GM19328 (cell line): ENCODE data around the gene GLCCI1.
"Not testable (repeated sequence)": the region's sequence is repeated elsewhere in the genome, so short reads cannot be mapped to it uniquely, and the experiment has no call there.

Experiments
- ATAC-seq: cut with Tn5 transposase; IDR thresholded peaks from one replicate; pipeline ENCODE4 v1.9.1; 2021; ENCODE audit warnings: mild to moderate bottlenecking, moderate library complexity; ENCODE audit not compliant: unreplicated experiment

The GLCCI1 gene

GRCh38 chr7:8086239-8086638 is 117.6 kb downstream of the GLCCI1 start:
- no peak for ATAC-seq

- no peak for ATAC-seq
Observed at GRCh38 chr7:8089036-8089780, 120.6 kb downstream of the GLCCI1 start.

DNA sequence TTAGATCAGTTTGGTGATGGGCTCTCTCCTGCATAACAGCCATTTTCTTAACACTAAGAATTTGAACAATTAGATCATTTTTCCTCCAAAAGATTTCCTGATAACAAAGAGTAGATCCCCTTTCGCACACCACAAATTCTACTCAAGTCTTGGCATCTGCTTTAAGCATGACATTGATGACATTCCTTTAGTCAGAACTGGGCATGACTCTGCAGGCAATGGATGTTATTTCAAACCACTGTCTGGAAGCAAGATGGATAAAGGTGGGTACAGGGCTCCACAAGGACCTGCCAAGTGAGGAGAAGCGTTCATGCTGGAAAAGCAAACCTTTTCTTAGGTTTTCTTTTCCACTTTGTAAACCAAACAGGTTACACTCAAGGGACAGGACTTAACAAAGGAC is 123.5 kb downstream of the GLCCI1 start:
- ATAC-seq = no peak

DNA sequence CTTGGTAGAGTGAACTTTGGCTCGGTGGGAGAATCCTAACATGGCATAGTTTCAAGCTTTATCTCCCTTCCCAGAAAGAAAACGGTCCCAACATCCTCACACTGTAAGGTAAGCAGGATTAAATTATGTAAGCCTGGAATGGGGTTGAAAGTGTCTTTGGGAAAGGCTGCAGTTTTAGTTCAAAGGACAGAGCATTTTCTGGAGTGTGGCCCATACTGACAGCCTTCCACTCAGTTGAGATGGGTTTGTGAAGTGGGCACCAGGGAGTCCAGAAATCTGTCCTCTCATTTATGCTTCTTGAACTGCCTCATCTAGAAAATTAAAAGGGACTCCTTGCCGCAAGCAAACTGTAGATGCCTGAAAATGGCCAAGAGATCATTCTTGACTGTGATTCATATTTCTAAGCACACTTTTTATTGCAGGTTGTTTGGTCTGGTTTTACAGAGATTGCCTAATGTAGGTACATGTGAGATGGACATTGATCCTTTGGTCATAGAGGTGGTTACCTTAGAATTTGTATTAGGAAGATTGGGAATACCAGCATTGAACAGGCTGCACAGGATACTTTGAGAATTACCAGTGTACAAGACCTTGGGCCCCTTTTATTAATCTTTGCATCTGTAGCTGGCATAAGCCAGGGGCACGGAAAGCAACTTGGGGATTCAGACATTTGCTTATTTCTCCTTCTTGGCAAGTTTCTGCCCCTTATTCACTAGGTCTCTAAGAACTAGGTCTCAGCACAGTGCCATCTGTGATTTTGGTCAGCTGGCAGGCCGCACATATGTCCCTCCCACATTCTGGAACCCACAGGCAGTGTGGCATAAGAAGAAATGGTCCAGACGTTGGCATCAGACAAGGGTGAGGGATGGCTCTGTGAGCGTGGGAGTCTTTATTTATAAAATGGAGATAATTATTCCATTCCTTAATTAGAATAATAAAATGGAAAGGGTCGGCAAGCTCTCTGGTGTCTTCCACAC is 125.9 kb downstream of the GLCCI1 start:
- no peak for ATAC-seq

- ATAC-seq = not testable (repeated sequence)
Observed at GRCh38 chr7:8101292-8101691, 132.7 kb downstream of the GLCCI1 start.

DNA sequence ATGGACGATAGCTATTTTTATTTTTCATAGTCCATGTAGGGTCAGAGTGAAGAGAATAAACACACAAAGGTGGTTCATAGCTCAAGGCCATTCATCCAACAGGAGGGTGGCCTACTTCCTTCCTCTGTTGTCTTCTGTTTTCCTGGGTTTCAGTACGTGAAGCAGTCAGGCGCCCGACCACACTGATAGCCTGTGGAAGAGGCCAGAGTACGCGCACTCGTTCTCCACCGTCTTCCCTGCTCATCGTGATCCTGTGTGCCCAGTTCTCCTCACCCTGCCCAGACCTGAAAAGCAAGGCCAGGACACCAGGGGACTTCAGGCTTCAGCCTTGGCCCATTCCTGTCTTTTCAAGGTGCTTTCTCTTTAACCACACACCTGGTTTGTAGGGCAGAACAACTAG is 134.7 kb downstream of the GLCCI1 start:
- no peak for ATAC-seq

GRCh38 chr7:8105449-8106095 is 137.0 kb downstream of the GLCCI1 start:
- no peak for ATAC-seq

GRCh38 chr7:8109196-8110022 is 140.8 kb downstream of the GLCCI1 start:
- no peak for ATAC-seq

DNA sequence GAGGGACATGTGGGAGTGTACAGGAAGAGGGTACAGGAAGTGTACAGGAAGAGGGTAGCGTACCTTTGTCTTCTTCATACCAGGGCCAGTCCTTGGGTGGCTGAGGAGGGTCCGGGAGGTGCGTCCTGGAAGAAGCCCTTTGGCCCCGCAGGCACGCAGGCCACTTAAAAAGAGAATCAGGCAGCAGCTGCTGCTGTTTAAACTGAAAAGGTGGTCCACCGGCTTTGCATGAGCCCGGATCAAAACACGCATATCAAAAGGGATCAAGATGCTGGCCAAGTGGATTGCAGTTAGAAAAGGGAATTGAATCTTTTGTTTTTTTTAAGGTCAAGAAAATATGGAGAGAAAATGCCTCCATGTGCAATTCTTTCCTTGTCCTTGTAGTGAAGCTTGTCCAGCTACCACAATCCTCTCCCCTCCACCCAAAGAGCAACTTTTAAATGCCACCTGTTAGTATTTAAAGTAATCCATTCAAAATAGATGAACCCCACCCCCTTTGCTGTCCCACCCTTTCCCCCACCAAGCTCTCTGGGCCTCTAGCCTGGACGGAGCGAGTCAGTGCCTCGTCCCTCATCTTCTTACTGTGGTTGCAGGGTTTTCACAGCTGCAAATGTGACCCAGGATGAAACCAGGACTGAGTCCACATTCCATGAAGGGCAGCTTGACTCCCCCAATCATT is 142.8 kb downstream of the GLCCI1 start:
- no peak for ATAC-seq

DNA sequence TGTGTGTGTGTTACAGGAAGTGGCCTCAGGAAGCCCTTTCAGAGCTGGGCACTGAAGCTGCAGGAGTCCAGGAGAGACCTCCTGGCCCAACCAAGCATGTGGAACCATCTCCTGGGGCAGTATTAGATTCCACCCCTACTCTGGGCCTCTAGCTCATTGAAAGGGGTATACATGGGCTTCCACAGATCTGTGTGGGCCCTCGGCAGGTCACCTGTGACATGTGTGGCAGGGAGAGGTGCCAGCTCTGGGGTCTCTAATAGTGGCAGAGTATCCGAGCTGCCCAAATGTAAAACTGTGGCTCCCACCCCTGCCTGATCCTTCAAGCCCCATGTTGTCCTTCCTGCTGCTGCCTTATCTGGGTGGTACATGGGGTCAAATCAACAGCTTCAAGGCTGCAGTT is 144.1 kb downstream of the GLCCI1 start:
- ATAC-seq = no peak

GRCh38 chr7:8113184-8113583 is 144.6 kb downstream of the GLCCI1 start:
- ATAC-seq = no peak

GRCh38 chr7:8114175-8114574 is 145.6 kb downstream of the GLCCI1 start:
- no peak for ATAC-seq

DNA sequence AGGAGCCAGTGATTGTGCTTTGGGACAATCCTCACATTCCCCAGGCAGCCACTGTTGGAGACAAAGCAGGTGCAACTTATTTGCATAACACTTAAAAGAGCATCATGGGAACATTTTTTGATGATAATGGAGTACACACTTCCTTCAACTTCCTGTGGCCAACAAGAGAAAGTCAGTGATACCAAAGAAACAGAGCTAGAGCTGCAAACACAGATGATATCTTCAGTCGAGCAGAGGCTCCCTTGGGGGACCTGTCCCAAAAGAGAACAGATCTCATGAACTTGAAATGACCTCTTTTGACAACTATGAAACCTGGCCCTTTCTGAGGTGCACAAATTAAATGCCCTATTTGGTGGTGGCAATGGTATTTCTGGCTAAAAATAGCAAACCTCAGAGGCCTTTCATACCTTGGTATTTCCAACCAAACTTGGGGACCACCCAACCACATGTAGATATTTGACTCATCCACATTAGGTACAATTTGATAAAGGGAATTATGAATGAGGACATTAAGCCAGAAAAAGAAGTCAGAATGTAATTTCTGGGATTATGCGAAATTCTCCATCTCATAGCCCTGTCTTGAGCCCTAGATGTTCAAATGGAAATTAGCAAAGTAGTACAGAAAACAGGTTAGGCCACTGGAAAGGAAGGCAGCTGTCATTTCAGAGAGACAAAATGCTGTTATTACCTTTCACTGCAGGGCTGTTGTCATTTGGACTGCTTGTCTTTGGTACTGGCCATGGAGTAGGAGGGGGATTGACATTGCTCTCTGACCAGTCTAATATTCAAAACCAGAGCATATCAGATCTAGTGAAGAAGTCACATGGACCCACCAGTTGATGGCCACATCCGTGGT is 147.2 kb downstream of the GLCCI1 start:
- peak; percentile 83 for ATAC-seq

DNA sequence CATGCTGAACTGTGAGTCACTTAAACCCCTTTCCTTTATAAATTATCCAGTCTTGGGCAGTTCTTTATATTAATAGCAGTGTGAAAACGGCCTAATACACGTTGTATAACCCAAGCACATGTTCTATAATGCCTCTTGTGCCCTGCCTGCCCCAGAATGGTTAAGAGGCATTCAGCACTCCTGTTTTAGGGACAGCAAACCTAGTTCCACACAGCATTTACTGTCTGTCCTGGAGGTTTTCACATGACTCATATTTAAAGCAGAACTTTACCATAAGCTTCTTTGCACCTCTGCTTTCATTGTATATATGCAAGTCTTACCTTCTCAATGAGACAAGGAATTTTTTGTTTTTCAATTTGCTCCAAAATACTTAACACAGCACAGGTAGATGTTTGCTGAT is 148.6 kb downstream of the GLCCI1 start:
- ATAC-seq = no peak

GRCh38 chr7:8119262-8119661 is 150.7 kb downstream of the GLCCI1 start:
- no peak for ATAC-seq

- no peak for ATAC-seq
Observed at GRCh38 chr7:8120390-8121058, 151.9 kb downstream of the GLCCI1 start.

- ATAC-seq = no peak
Observed at GRCh38 chr7:8121243-8121642, 152.6 kb downstream of the GLCCI1 start.

- peak; percentile 65 for ATAC-seq
Observed at GRCh38 chr7:8125680-8126444, 157.3 kb downstream of the GLCCI1 start.
